ENCODE results near the gene SCN1A.

The SCN1A gene

GRCh38 chr2:166094325-166094724 lies 33.5 kb downstream of the SCN1A start:
- ATAC-seq (ENCODE audit: insufficient read depth, low read depth) (no peak), DNase-seq (no peak)
- Histone ChIP-seq H3K9me3 (ENCODE audit: insufficient read depth, low read length, severe bottlenecking) (no peaks in the 10 kb centered on the region), H2AFZ (ENCODE audit: low read depth, low read length) (no peak overlapping the region), H3K4me1 (ENCODE audit: insufficient read depth, low read length) (no peaks in the 10 kb centered on the region), H3K4me3 (ENCODE audit: low read depth in 1 of 2, low read length in 2 of 2) (no peak overlapping the region), H3K27me3 (ENCODE audit: insufficient read depth, low read length, poor library complexity) (peaks cover 3% of the 10 kb centered on the region), H3K4me2 (ENCODE audit: insufficient read depth, low read length) (no peak overlapping the region), H3K36me3 (ENCODE audit: insufficient read depth, low read length) (no peaks in the 10 kb centered on the region), H3K79me2 (ENCODE audit: insufficient read depth, low read length) (no peaks in the 10 kb centered on the region), H3K27ac (ENCODE audit: low read length) (no peak overlapping the region), H3K9ac (ENCODE audit: low read depth, low read length) (no peak overlapping the region), H4K20me1 (ENCODE audit: insufficient read depth, low read length) (no peaks in the 10 kb centered on the region)
- TF ChIP-seq CTCF (IDR thresholded peaks at IDR 0.05; ENCODE audit: borderline replicate concordance, extremely low read depth, low read length, poor library complexity, severe bottlenecking) (no peak), EZH2 (IDR thresholded peaks at IDR 0.05; ENCODE audit: borderline replicate concordance, low read depth, low read length, severe bottlenecking) (no peak)

GRCh38 chr2:166092889-166093288 lies 34.9 kb downstream of the SCN1A start:
- Histone ChIP-seq H4K20me1 (ENCODE audit: insufficient read depth, low read length) (no peaks in the 10 kb centered on the region), H3K4me2 (ENCODE audit: insufficient read depth, low read length) (no peak overlapping the region), H3K4me1 (ENCODE audit: insufficient read depth, low read length) (no peaks in the 10 kb centered on the region), H3K9me3 (ENCODE audit: insufficient read depth, low read length, severe bottlenecking) (no peaks in the 10 kb centered on the region), H3K36me3 (ENCODE audit: insufficient read depth, low read length) (no peaks in the 10 kb centered on the region), H3K27me3 (ENCODE audit: insufficient read depth, low read length, poor library complexity) (peaks cover 3% of the 10 kb centered on the region), H3K27ac (ENCODE audit: low read length) (no peak overlapping the region), H3K79me2 (ENCODE audit: insufficient read depth, low read length) (no peaks in the 10 kb centered on the region), H3K9ac (ENCODE audit: low read depth, low read length) (no peak overlapping the region), H2AFZ (ENCODE audit: low read depth, low read length) (no peak overlapping the region), H3K4me3 (ENCODE audit: low read depth in 1 of 2, low read length in 2 of 2) (no peak overlapping the region)
- DNase-seq = no peak
- TF ChIP-seq CTCF (IDR thresholded peaks at IDR 0.05; ENCODE audit: borderline replicate concordance, extremely low read depth, low read length, poor library complexity, severe bottlenecking) (no peak), EZH2 (IDR thresholded peaks at IDR 0.05; ENCODE audit: borderline replicate concordance, low read depth, low read length, severe bottlenecking) (no peak)
- ATAC-seq (ENCODE audit: insufficient read depth, low read depth) = no peak

- Histone ChIP-seq H3K4me2 (ENCODE audit: insufficient read depth, low read length) (no peak overlapping the region), H3K27me3 (ENCODE audit: insufficient read depth, low read length, poor library complexity) (peaks cover 3% of the 10 kb centered on the region), H3K4me1 (ENCODE audit: insufficient read depth, low read length) (no peaks in the 10 kb centered on the region), H3K9ac (ENCODE audit: low read depth, low read length) (no peak overlapping the region), H3K36me3 (ENCODE audit: insufficient read depth, low read length) (no peaks in the 10 kb centered on the region), H2AFZ (ENCODE audit: low read depth, low read length) (no peak overlapping the region), H3K27ac (ENCODE audit: low read length) (no peak overlapping the region), H3K4me3 (ENCODE audit: low read depth in 1 of 2, low read length in 2 of 2) (no peak overlapping the region), H3K9me3 (ENCODE audit: insufficient read depth, low read length, severe bottlenecking) (no peaks in the 10 kb centered on the region), H3K79me2 (ENCODE audit: insufficient read depth, low read length) (no peaks in the 10 kb centered on the region), H4K20me1 (ENCODE audit: insufficient read depth, low read length) (no peaks in the 10 kb centered on the region)
- TF ChIP-seq EZH2 (IDR thresholded peaks at IDR 0.05; ENCODE audit: borderline replicate concordance, low read depth, low read length, severe bottlenecking) (no peak), CTCF (IDR thresholded peaks at IDR 0.05; ENCODE audit: borderline replicate concordance, extremely low read depth, low read length, poor library complexity, severe bottlenecking) (no peak)
- no peak for DNase-seq
- ATAC-seq (ENCODE audit: insufficient read depth, low read depth) = no peak
Observed at GRCh38 chr2:166091439-166091838, 36.4 kb downstream of the SCN1A start.

GRCh38 chr2:166090908-166091307 lies 36.9 kb downstream of the SCN1A start:
- Histone ChIP-seq H3K4me2 (ENCODE audit: insufficient read depth, low read length) (no peak overlapping the region), H3K79me2 (ENCODE audit: insufficient read depth, low read length) (no peaks in the 10 kb centered on the region), H3K4me1 (ENCODE audit: insufficient read depth, low read length) (no peaks in the 10 kb centered on the region), H3K9ac (ENCODE audit: low read depth, low read length) (no peak overlapping the region), H3K4me3 (ENCODE audit: low read depth in 1 of 2, low read length in 2 of 2) (no peak overlapping the region), H4K20me1 (ENCODE audit: insufficient read depth, low read length) (no peaks in the 10 kb centered on the region), H3K27ac (ENCODE audit: low read length) (no peak overlapping the region), H2AFZ (ENCODE audit: low read depth, low read length) (no peak overlapping the region), H3K36me3 (ENCODE audit: insufficient read depth, low read length) (no peaks in the 10 kb centered on the region), H3K27me3 (ENCODE audit: insufficient read depth, low read length, poor library complexity) (peaks cover 6% of the 10 kb centered on the region), H3K9me3 (ENCODE audit: insufficient read depth, low read length, severe bottlenecking) (no peaks in the 10 kb centered on the region)
- TF ChIP-seq EZH2 (IDR thresholded peaks at IDR 0.05; ENCODE audit: borderline replicate concordance, low read depth, low read length, severe bottlenecking) (no peak), CTCF (IDR thresholded peaks at IDR 0.05; ENCODE audit: borderline replicate concordance, extremely low read depth, low read length, poor library complexity, severe bottlenecking) (no peak)
- no peak for DNase-seq
- ATAC-seq (ENCODE audit: insufficient read depth, low read depth) = no peak
